ENCODE data around the gene NOP56.
A peak's percentile ranks its signal among the peaks of the same experiment; 100 is the strongest.

The NOP56 gene

GRCh38 chr20:2643708-2644107 lies 8.7 kb upstream of the NOP56 start:
- H3K4me3 ChIP-seq (ENCODE audit: low read depth, low read length): no peak overlapping the region
- no peaks in the 10 kb centered on the region for H3K36me3 ChIP-seq
- no peak overlapping the region for H3K27ac ChIP-seq
- TF ChIP-seq CTCF (IDR thresholded peaks at IDR 0.05; ENCODE audit: low read depth, low read length): no peak
- no peaks in the 10 kb centered on the region for H3K9me3 ChIP-seq (ENCODE audit: severe bottlenecking)
- DNase-seq: no peak
- no peaks in the 10 kb centered on the region for H3K27me3 ChIP-seq (ENCODE audit: insufficient read depth, low read depth, severe bottlenecking)

- peak overlapping the region; percentile 94 for H3K27ac ChIP-seq
- TF ChIP-seq CTCF (IDR thresholded peaks at IDR 0.05; ENCODE audit: low read depth, low read length): no peak
- H3K9me3 ChIP-seq (ENCODE audit: severe bottlenecking): no peaks in the 10 kb centered on the region
- H3K27me3 ChIP-seq (ENCODE audit: insufficient read depth, low read depth, severe bottlenecking): no peaks in the 10 kb centered on the region
- H3K4me3 ChIP-seq (ENCODE audit: low read depth, low read length): peak overlapping the region; percentile 98
- DNase-seq: peak; percentile 41
- H3K36me3 ChIP-seq: peaks cover 53% of the 10 kb centered on the region
These were observed 508 bp downstream of the NOP56 start for GRCh38 chr20:2652724-2653555.

- Histone ChIP-seq H3K9me3 (ENCODE audit: severe bottlenecking) (no peaks in the 10 kb centered on the region), H3K27me3 (ENCODE audit: insufficient read depth, low read depth, severe bottlenecking) (no peaks in the 10 kb centered on the region), H3K4me3 (ENCODE audit: low read depth, low read length) (peak overlapping the region; percentile 98), H3K36me3 (peaks cover 62% of the 10 kb centered on the region), H3K27ac (peak overlapping the region; percentile 94)
- TF ChIP-seq CTCF (IDR thresholded peaks at IDR 0.05; ENCODE audit: low read depth, low read length): no peak
- no peak for DNase-seq
These were observed 1.3 kb downstream of the NOP56 start for GRCh38 chr20:2653556-2654383.

- Histone ChIP-seq H3K27me3 (ENCODE audit: insufficient read depth, low read depth, severe bottlenecking) (no peaks in the 10 kb centered on the region), H3K9me3 (ENCODE audit: severe bottlenecking) (no peaks in the 10 kb centered on the region), H3K4me3 (ENCODE audit: low read depth, low read length) (no peak overlapping the region), H3K36me3 (peaks cover 68% of the 10 kb centered on the region), H3K27ac (no peak overlapping the region)
- DNase-seq: no peak
- TF ChIP-seq CTCF (IDR thresholded peaks at IDR 0.05; ENCODE audit: low read depth, low read length): no peak
These were observed 2.0 kb downstream of the NOP56 start for GRCh38 chr20:2654384-2654822.

- no peak for TF ChIP-seq CTCF (IDR thresholded peaks at IDR 0.05; ENCODE audit: low read depth, low read length)
- H3K27ac ChIP-seq: no peak overlapping the region
- DNase-seq: no peak
- H3K9me3 ChIP-seq (ENCODE audit: severe bottlenecking): no peaks in the 10 kb centered on the region
- no peak overlapping the region for H3K4me3 ChIP-seq (ENCODE audit: low read depth, low read length)
- no peaks in the 10 kb centered on the region for H3K27me3 ChIP-seq (ENCODE audit: insufficient read depth, low read depth, severe bottlenecking)
- H3K36me3 ChIP-seq: peaks cover 72% of the 10 kb centered on the region
These were observed 2.4 kb downstream of the NOP56 start for GRCh38 chr20:2654831-2655230.
